Colon (tissue), 2 donors: Measurements from ENCODE around the gene PLXNA4.

Experiments
- FAIRE-seq: peaks from 2 replicates; lab custom pipeline; 2012; peaks lifted over from hg19 to GRCh38; lab: Jason Lieb, UNC
- donor health status: control.
- donor health status: control.

Gene PLXNA4

GRCh38 chr7:132592231-132592920, 16.1 kb upstream of the PLXNA4 start:
- no peak for FAIRE-seq

DNA sequence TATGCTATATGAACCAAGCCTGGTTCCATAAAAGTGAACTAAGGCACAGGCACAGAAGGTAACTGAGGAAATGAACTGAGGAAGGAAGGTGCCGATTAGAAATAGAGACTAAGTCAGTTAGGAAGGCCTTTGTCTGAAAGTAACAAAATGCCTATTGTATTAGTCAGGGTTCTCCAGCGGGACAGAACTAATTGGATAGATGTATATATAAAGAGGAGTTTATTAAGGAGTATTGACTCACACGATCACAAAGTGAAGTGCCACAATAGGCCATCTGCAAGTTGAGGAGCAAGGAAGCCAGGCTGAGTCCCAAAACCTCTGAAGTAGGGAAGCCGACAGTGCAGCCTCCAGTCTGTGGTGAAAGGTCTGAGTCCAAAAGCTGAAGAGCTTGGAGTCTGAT, 13.9 kb upstream of the PLXNA4 start:
- no peak for FAIRE-seq

DNA sequence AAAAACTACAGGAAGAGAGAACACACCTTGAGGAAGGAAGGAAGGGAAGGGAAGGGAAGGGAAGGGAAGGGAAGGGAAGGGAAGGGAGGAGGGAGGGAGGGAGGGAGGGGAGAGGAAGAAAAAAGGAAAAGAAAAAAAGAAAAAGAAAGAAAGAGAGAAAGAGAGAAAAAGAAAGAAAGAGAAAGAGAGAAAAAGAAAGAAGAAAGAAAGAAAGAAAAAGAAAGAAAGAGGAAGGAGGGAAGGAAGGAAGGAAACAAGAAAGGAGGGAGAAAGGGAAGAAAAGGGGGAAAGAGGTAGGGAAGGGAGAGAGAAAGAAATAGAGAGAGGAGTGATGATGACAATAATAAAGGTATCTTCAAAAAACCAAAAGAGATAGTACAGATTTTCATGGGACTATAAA, 12.3 kb upstream of the PLXNA4 start:
- no peak for FAIRE-seq

DNA sequence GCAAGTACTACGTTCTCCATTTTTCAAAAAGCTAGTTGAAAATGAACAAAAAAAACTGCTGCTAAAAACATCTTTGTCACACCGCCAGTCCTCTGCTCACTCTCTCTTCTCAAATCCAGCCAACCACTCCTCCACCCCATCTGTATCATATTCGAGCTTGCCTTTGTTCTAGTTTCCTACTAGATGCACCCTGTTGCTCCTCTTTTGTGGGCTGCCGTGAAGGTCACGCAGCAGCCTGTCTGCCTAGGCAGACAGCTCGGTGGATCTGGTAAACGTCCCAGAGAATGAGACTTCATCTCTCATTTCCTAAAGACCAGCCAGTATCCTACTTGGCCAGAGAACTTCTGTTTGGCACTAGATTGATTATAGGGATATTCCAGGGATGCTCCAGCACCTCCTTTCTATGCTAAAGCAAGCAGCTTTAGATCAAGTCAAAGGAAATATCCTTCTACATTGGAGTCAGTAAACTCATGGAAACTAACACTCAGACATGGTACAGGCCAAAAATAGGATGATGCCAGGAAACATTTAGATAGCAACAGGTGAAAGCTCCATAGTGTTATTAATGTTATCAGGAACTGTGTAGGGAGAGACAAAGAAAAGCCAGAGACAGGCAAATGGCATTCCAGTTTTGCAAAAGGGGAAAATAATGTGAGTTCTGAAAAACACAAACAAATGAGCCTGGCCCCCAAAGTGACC, 8.7 kb upstream of the PLXNA4 start:
- no peak for FAIRE-seq

DNA sequence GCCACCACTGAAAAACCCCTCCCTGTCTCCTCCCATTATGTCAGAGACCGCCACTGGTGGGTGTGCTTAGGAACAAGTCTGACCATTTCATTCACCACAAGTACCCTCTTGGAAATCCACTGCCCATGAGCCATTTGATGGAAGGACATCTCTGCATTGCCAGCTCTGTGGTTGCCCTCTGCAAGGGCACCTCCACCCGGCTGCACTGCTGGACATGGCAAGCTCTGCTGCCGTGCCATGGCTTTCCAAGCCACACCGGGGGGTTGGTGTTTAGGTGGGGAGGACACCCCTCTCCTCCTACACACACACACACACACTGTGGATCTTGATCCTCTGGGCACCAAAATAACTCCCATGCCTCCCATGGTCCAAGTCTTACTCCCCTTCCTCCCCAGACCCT, 5.2 kb upstream of the PLXNA4 start:
- no peak for FAIRE-seq

GRCh38 chr7:132580717-132581285, 4.5 kb upstream of the PLXNA4 start:
- no peak for FAIRE-seq

DNA sequence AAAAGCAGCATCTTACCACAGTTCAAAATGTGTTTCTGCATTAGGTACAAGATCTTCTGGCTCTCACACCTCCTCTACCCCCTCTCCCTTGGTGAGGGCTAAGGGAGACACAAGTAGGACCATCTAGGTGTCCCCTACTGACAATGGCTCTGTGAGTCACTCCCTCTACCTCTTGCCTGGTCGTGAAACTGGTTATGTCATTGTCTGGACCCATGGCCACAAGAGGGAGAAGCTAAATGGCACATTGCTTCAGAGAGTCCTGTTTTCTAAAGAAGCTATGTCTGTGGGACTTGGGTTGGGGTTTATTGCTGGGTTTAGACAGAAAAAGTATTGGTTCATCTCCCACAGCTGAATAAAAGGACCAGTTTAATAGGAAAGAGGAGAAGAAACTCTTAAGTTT, 4.0 kb upstream of the PLXNA4 start:
- FAIRE-seq = no peak

DNA sequence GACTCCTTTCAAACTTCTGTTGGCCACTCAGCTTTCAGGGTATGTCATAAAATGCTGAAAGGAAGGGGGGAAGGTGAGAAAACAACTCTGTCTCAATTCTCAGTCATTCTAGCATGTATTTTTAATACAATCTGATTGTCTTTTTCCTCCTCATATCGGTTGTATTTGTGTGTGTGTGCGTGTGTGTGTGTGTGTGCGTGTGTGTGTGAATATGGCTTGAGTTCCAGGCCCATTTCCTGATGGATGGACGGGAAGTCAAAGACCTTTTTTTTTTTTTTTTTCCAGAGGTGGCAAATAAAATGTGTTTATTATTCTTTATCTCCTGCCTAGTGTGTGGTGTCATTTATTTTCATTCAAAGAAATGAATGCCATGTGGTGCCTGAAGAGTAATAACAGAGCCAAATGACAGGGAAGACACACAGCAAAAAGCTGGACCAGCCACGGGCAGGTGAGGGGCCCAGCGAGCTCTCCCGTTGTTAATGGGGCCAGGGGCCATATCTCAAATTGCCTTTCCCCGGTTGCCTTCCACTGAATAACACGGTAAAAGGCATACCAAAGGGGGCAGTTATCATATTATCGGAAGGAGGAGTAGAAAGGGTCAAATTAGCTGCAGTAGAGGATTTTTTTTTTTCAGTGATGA, 3.1 kb upstream of the PLXNA4 start:
- FAIRE-seq = no peak

DNA sequence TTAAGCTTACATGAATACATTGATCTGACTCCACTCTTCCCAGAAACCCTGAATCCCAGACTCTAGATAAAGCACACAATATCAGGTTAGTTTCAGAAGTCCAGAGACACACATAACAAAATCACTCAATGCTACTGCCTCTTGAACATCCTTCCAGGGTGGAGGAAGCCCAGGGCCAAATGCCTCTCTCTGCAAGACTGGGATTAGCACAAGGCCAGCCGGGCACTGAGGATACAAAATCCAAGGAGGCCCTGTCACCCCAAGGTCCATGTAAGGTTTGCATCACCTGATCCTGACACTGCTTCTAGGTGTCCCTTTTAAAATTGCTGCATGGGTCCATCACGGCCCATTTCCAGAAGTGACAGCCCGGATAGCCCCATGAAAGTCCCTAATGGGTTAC, 2.6 kb upstream of the PLXNA4 start:
- no peak for FAIRE-seq

DNA sequence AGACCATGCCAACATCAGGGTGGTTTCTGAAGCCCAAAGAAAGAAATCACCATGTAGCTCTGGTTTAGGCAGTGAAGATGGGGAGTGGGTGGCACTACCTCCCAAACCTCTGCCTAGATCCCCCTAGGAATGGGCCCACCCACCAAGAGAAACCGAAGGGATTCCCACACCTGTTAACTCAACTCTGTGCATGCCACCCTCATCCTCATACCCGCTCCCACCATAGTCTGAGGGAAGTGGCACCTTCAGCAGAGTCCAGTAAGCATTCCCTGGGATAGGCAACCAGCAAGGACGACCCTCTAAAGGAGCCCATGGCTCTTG, 1.7 kb upstream of the PLXNA4 start:
- no peak for FAIRE-seq

DNA sequence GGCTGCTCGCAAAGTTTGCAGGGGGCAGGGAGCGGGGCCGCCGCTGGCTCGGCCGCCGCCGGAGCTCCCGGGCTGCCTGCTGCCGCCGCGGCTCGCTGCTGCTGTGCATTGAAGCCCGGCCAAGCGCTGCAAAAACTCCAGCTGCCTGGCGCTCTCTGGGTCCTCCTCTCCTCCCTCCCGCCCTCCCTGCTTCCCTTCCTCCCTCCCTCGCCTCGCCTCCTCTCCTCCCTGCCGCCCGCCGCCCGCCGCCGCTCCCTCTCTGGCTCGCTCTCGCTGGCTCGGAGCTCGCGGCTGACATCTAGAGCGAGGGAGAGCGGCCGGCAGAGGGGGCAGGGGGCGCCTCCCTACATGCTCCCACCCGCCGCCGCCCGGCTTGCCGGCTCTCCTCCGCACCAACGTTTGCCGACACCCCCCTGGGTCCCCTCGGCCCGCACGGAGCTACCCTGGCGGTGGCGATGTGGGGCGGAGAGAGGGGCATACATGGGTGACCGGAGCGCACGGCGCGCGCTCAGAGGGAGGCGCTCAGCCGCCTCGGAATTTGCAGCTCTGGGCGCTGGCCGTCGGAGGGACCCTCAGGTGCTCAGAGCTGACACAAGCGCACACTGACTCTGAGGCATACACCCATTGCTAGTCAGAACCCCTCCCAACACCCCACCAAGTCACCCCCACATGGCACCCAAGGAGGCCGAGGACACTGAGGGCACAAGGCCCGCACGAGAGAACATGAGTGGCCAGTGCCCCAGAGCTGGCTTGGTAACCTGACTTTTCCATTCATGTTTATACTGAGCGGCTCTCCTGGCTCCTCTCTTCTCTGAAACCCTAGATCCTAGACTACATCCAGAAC, 1.2 kb upstream of the PLXNA4 start:
- no peak for FAIRE-seq

DNA sequence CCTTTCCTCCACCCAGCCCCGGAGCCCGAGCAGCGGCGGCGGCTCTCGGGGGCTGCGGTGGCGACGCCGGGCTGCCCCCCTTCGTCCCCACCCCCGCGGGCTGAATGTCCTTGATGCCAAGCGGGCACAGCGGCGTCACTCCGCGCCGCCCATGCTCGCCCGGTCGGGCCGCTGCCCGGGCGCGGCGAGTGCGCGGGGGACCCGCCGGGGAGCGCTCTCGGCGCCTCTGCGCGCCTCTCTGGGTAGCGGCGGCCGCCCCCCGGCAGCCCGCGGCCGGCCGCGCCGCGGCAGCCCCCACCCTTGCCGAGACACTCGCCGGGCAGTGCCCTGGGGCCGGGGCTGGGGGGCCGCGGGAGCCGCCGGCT, 433 bp upstream of the PLXNA4 start:
- FAIRE-seq = no peak

GRCh38 chr7:132575419-132575981, 770 bp downstream of the PLXNA4 start:
- no peak for FAIRE-seq

DNA sequence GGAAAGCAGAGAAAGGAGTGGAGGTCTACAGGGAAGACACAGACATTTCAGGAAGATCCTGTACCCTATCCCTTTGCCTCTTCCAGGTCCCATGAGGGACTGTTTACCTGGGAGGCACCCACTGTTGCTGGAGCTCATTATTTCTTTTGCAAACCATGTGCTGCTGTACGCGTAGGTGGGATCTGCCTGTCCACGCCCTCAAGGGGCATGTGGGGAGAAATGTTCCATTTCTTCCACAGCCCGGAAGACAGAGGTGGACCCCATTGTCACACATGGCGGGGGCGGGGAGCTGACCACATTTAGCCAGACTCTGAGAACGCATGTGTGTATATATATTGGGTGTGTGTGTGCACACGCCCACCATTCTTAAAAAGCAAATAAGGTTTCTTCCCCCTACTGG, 2.0 kb downstream of the PLXNA4 start:
- FAIRE-seq = no peak

DNA sequence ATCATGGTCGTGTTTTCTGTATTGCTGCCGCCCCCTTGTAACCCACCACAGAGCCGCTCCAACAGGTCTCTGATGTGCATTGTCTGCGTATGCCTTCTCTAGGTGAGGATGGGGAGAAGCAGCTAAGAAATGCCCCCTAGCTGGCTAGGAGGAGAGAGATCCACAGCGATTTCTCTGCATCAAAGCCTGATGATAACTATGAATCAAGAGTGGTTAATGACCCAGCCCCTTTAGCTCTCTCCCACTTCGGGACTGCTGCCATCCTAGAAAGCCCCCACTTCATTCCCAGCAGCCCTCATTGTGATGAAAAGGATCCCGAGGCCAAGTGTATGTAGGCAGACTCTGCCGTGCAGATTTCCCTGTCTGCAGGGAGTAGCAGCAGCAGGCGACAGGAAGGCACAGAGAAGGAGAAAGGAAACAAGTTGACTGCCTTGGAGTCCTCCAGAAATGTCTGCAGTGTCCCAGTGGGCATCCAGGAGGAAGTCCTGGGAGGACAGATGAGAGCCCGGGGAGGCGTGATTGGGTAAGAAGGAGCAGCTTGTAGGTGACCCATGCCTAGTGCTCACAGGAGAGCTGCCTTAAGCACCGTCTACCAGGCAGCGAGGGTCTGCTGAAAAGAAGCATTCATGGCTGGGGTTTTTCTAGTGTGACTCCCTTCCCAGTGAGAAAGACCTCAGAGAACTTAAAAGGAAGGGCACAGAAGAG, 2.9 kb downstream of the PLXNA4 start:
- FAIRE-seq = no peak

DNA sequence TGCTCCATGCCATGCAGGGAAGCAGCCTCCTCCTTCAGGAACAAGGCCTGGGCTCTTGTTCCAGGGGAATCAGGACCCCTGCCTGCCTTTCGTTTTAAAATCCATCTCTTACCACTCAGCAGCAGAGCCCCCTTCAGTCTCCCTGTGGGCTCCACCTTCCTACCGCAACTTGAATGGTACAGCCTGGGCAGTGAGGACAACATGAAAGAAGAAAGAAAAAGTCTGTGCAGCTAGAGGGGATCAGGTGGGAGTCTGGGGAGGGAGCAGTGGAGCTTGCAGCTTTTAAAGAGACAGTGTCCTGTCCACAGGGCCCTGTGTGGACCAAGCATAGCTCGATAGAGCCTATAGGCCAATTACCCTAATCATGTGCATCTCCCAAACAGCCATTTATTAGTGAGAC, 3.7 kb downstream of the PLXNA4 start:
- no peak for FAIRE-seq

DNA sequence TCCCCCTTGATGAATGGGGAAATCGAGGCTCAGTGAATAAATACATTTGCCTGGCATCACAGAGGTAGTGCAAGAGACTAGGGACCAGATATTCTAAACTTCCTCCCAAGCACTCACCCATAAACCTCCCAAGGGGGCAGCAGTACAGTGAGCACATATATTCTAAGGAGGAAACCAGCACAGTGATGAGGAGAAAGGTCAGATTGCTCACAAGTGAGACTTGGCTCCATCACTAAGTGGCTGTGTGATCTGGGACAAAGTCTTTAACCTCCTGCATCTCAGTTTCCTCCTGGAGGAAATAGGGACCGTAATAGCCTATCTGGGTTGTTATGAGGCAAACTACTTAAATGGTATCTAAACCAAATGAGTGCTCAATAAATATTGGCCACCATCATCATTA, 4.3 kb downstream of the PLXNA4 start:
- FAIRE-seq = no peak

DNA sequence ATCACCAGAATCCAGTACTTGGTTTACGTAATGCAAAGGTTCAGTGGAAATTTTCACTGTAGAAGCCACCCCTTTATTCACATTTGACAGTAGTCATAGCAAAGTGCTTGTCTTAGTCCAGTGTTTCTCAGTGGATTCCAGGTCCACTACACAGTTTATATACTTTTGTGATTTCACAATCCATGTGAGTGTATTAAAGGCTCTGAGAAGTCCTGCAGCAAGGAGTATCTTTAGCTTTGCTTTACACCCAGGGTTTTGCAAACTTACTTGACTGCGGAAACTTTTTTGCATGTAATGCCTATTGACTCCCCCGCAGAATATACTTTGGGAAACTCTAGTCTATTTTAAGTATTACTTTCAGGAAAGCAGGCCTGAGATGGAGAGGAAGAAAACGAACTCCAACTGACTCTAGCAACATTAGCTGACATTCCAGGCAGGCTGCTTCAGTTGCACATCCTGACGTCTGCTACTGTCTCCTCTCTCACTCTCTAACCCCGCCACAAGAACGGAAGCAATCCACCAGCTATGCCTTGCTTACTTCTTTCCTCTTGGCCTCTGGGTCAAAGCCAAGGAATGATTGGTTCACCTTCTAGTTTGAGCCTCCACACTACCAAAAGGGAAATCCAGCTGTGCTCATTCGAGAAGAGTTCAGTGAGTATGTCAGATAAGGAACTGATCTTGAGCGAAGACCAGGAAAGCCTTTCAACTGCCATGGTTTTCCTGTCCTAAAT, 6.2 kb downstream of the PLXNA4 start:
- no peak for FAIRE-seq

DNA sequence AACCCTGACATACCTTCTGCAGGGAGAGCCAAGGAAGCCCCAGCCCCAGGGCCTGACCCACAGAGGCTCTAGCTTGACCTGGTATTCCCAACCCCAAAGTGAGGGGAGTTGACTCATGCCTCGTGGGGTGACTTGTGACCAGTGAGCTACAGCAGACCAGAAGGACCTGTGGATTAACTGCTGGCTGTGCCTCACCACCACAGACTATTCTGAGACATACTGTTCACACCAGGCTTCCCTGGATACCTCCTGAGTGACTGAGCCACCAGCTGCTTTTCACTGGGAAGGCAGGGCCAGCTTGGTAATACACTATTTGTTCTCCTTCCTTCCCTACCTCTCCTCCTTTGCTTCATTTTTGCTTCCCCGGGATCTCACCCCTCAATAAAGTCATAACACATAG, 7.3 kb downstream of the PLXNA4 start:
- no peak for FAIRE-seq

DNA sequence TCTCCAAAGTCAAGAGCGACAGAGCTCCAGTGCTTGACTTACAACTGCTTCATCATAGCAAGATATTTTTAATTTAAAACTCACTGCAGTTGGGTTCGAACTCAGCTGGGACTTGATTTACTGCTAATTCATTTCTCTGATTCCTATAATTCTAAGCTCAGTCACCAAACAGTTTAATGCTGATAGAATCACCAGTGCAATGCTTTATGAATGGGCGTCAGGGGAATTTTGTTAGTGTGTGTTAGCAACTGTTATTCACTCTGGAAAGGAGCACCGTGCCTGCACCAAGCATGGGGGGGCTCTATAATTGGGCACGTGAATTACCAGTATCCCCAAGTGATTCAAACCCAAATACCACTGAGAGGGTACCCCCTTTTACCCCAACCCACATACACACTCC, 10.4 kb downstream of the PLXNA4 start:
- no peak for FAIRE-seq

DNA sequence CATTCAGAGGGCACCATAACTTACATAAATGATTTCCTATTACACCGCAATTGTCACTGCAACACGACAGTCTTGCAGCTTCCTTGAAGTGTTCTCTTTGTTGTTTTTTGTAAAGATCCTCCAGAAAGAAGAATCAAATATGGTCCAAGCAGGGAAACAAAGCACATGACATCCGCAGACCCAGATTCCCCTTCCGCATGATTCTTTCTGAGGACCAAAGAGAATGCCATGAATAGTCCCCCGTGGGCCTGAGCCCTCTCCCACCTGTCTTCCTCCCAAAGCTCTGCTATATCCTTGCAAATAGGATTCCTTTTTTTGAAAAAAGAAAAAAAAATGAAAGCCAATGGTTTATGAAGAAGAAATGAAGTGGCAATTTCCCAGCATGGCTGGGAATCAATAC, 10.8 kb downstream of the PLXNA4 start:
- FAIRE-seq = no peak
